K562 (cell line): ENCODE measurements around the gene CFAP141. TPM values are rescaled to one million over a fixed set of nuclear protein-coding genes. Genes with fewer than 3 reads are reported as not detected.

ENCODE experiments used
- ARNT ChIP-seq, 2 experiments: fragments of 450-650 bp; IDR thresholded peaks; 2 replicates each; pipeline ENCODE4 v1.6.1; 2016; ENCODE audit warnings: mild to moderate bottlenecking in 1 of 2
- BRD9 ChIP-seq: fragments of 450-650 bp; IDR thresholded peaks from 2 replicates; pipeline ENCODE4 v1.6.1; 2018; ENCODE audit warnings: low read depth; ENCODE audit not compliant: partially characterized antibody
- CBFB ChIP-seq: sonication (generic); formaldehyde crosslinking; IDR thresholded peaks from 2 replicates; pipeline ENCODE4 v1.4.0; 2020; ENCODE audit warnings: mild to moderate bottlenecking, missing genetic modification reagents
- CCAR2 ChIP-seq: fragments of 200-400 bp; formaldehyde crosslinking; IDR thresholded peaks from 2 replicates; pipeline ENCODE4 v1.6.1; 2017; ENCODE audit warnings: mild to moderate bottlenecking, low read depth, low read length
- GTF2E2 ChIP-seq: fragments of 200-800 bp; sonication (Bioruptor generic); IDR thresholded peaks from 2 replicates; pipeline ENCODE4 v1.6.1; 2016; ENCODE audit warnings: missing genetic modification characterization, missing compliant biosample characterization
- HDAC2 ChIP-seq: fragments of 450-650 bp; IDR thresholded peaks from 2 replicates; pipeline ENCODE4 v1.6.1; 2016; ENCODE audit warnings: mild to moderate bottlenecking
- MBD2 ChIP-seq: sonication (generic); IDR thresholded peaks from 2 replicates; pipeline ENCODE4 v1.6.1; 2016; ENCODE audit warnings: low read depth, borderline replicate concordance
- POLR2AphosphoS2 ChIP-seq: IDR thresholded peaks from 2 replicates; pipeline ENCODE4 v1.6.1; 2012; ENCODE audit warnings: low read length, improper control_type of control experiment
- PTTG1 ChIP-seq: fragments of 450-650 bp; IDR thresholded peaks from 2 replicates; pipeline ENCODE4 v1.6.1; 2016; ENCODE audit warnings: low read depth, mild to moderate bottlenecking, missing genetic modification characterization, missing compliant biosample characterization
- RBFOX2 ChIP-seq: fragments of 200-400 bp; formaldehyde crosslinking; IDR thresholded peaks from 2 replicates; pipeline ENCODE4 v1.6.1; 2017; ENCODE audit warnings: low read depth, mild to moderate bottlenecking, low read length, moderate library complexity
- RBM14 ChIP-seq: fragments of 200-400 bp; formaldehyde crosslinking; IDR thresholded peaks from 2 replicates; pipeline ENCODE4 v1.6.1; 2018; ENCODE audit warnings: low read depth, mild to moderate bottlenecking, low read length, moderate library complexity, borderline replicate concordance; ENCODE audit not compliant: insufficient read depth
- SAP30 ChIP-seq: fragments of 200-600 bp; sonication (generic); IDR thresholded peaks from 2 replicates; pipeline ENCODE4 v1.6.1; 2012; ENCODE audit warnings: borderline replicate concordance, low read depth, mild to moderate bottlenecking, moderate library complexity, low read length, control low read depth, inconsistent platforms; ENCODE audit not compliant: insufficient read depth, poor library complexity, severe bottlenecking
- SIX5 ChIP-seq, 2 experiments: IDR thresholded peaks; 2 replicates each; pipeline ENCODE4 v1.6.1; 2011; ENCODE audit warnings: low read length in 2 of 2, borderline replicate concordance in 1 of 2, low read depth in 1 of 2, mild to moderate bottlenecking in 1 of 2, moderate library complexity in 1 of 2; ENCODE audit not compliant: insufficient read depth in 1 of 2
- XRCC4 ChIP-seq: IDR thresholded peaks from one replicate; pipeline ENCODE4 v1.6.1; 2011; ENCODE audit not compliant: insufficient read depth, insufficient read length; ENCODE audit errors: extremely low read depth
- ZFP1 ChIP-seq: fragments of 450-650 bp; formaldehyde crosslinking; IDR thresholded peaks from 2 replicates; pipeline ENCODE4 v1.4.0; 2020; ENCODE audit warnings: mild to moderate bottlenecking, mixed read lengths
- ZKSCAN8 ChIP-seq: fragments of 200-800 bp; sonication (Bioruptor generic); IDR thresholded peaks from 2 replicates; pipeline ENCODE4 v1.6.1; 2016; ENCODE audit warnings: missing genetic modification characterization, missing compliant biosample characterization
- ZNF124 ChIP-seq: sonication (generic); formaldehyde crosslinking; IDR thresholded peaks from 2 replicates; pipeline ENCODE4 v1.8.1; 2022; ENCODE audit warnings: missing genetic modification reagents
- ZNF274 ChIP-seq: IDR thresholded peaks from 2 replicates; pipeline ENCODE4 v1.6.1; 2011; ENCODE audit warnings: low read depth, mild to moderate bottlenecking, low read length, moderate library complexity, borderline replicate concordance
- ZNF780A ChIP-seq: fragments of 250-450 bp; sonication (Bioruptor Pico); IDR thresholded peaks from 2 replicates; pipeline ENCODE4 v1.5.0; 2021; ENCODE audit warnings: mild to moderate bottlenecking
- polyA plus RNA-seq, 8 experiments: library from polyadenylated mRNA; depleted of rRNA in 4 of 8; stranded (reverse) in 5 of 8; unstranded in 3 of 8; fragments of >200 nt; fragmentation: Nextera tagmentation in 2 of 8; fragmentation: Illumina TruSeq in 1 of 8; extraction: Ambion mirVana in 2 of 8; extraction: Trizol in 1 of 8; gene quantifications; 2 replicates each; pipeline versions ENCODE4 v1.2.1 to v1.2.3, GENCODE V29; 2011 to 2014; ENCODE audit warnings: inconsistent platforms in 1 of 8, missing spikeins in 1 of 8
- total RNA-seq, 7 experiments: library from RNA; depleted of rRNA in 6 of 7; stranded (reverse); fragments of >200 nt in 6 of 7; fragmentation: Illumina TruSeq in 2 of 7; extraction: Trizol in 2 of 7; gene quantifications; 2 replicates each; pipeline versions ENCODE4 v1.2.1 to v1.2.3, GENCODE V29; 2011 to 2021; ENCODE audit warnings: low replicate concordance in 1 of 7
- TF ChIP-seq, protein P1 (sequence below): fragments of 450-650 bp; IDR thresholded peaks from 2 replicates; pipeline ENCODE4 v1.6.1; 2016; ENCODE audit warnings: missing biosample characterization, missing genetic modification characterization
- TF ChIP-seq, protein P2 (sequence below): sonication (generic); formaldehyde crosslinking; IDR thresholded peaks from 2 replicates; pipeline ENCODE4 v1.9.0; 2022; ENCODE audit warnings: mild to moderate bottlenecking, missing genetic modification reagents
- TF ChIP-seq, protein P3 (sequence below): IDR thresholded peaks from 3 replicates; pipeline ENCODE4 v1.6.1; 2011; ENCODE audit warnings: borderline replicate concordance, mild to moderate bottlenecking, moderate library complexity; ENCODE audit not compliant: insufficient read length; ENCODE audit errors: extremely low read depth

Gene CFAP141
- total and polyA plus RNA-seq, 9 of the 15 experiments (the other 6 are each of a cell fraction or from before 2014, with no cell fraction given), result not detected

DNA sequence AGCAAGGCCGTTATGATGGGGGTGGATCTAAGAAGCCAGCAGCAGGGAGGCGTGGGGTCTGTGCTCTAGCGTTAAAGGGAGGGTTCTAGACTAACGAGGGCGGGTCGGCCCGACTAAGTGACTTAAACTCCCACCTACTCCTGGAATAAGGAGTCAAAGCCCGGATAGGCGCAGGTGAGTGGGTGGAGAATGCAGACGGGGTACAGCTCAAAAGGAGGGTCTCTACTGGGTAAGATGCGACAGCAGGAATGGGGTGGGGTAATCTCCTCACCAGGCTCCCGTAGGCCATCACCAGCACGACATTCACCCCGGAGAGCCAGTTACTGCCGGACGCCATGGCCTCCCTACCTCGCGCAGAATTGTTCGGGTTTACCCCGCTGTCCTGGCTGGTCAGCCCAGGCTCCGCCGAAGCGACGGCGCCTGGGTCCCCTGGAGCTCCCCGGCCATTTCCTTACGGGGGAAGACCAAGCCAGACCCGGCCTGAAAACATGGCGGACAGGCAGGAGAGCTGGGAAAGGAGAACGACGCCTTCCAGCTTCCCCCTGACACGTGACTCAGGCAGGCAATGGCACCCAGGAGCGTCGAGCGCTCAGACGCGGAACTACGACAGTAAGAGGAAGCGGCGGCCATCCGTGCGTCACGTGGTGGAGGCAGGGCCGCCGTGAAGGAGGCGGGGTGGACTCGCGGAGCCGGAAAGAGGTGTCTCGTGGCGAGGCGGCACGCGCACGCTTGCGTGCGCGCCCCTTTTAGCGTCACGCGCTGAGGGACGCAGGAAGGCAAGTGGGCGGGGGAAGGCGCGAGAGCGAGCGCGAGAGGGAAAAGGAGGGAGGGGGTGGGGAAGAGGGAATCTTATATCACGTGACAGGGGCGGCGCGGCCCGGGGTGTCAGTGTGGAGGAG, 14.2 kb upstream of the CFAP141 start, which contains the start of gene UBAP2L (continued):
- TF ChIP-seq POLR2AphosphoS2 (no peak), GTF2E2 (tag) (peak; percentile 93; the same call in 1 of the 2 replicates), RBM14 (no peak), PTTG1 (tag) (no peak), CCAR2 (no peak), SAP30 (no peak), ZFP1 (CRISPR knock-in tag) (no peak), MBD2 (no peak), RBFOX2 (peak; percentile 96), ZNF124 (CRISPR knock-in tag) (no peak), SIX5 (IDR thresholded peaks at IDR 0.05; ENCODE audit: borderline replicate concordance in 1 of 2, insufficient read depth in 1 of 2, low read depth in 1 of 2, low read length in 2 of 2) (peak in 1 of 2 experiments; percentile 7; a peak in 1 of 4 replicates), BRD9 (peak; percentile 91), HDAC2 (no peak), ARNT (IDR thresholded peaks at IDR 0.05) (peak in 1 of 2 experiments; percentile 37; a peak in 1 of 4 replicates), ZNF274 (no peak), ZNF780A (no peak), CBFB (no peak), XRCC4 (no peak), ZKSCAN8 (CRISPR knock-in tag) (no peak)
- TF ChIP-seq, protein P1, sequence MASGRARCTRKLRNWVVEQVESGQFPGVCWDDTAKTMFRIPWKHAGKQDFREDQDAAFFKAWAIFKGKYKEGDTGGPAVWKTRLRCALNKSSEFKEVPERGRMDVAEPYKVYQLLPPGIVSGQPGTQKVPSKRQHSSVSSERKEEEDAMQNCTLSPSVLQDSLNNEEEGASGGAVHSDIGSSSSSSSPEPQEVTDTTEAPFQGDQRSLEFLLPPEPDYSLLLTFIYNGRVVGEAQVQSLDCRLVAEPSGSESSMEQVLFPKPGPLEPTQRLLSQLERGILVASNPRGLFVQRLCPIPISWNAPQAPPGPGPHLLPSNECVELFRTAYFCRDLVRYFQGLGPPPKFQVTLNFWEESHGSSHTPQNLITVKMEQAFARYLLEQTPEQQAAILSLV (tag), result no peak
- TF ChIP-seq, protein P2, sequence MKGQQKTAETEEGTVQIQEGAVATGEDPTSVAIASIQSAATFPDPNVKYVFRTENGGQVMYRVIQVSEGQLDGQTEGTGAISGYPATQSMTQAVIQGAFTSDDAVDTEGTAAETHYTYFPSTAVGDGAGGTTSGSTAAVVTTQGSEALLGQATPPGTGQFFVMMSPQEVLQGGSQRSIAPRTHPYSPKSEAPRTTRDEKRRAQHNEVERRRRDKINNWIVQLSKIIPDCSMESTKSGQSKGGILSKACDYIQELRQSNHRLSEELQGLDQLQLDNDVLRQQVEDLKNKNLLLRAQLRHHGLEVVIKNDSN (CRISPR knock-in tag), result peak; percentile 98
- TF ChIP-seq, protein P3, sequence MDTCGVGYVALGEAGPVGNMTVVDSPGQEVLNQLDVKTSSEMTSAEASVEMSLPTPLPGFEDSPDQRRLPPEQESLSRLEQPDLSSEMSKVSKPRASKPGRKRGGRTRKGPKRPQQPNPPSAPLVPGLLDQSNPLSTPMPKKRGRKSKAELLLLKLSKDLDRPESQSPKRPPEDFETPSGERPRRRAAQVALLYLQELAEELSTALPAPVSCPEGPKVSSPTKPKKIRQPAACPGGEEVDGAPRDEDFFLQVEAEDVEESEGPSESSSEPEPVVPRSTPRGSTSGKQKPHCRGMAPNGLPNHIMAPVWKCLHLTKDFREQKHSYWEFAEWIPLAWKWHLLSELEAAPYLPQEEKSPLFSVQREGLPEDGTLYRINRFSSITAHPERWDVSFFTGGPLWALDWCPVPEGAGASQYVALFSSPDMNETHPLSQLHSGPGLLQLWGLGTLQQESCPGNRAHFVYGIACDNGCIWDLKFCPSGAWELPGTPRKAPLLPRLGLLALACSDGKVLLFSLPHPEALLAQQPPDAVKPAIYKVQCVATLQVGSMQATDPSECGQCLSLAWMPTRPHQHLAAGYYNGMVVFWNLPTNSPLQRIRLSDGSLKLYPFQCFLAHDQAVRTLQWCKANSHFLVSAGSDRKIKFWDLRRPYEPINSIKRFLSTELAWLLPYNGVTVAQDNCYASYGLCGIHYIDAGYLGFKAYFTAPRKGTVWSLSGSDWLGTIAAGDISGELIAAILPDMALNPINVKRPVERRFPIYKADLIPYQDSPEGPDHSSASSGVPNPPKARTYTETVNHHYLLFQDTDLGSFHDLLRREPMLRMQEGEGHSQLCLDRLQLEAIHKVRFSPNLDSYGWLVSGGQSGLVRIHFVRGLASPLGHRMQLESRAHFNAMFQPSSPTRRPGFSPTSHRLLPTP, result no peak
- TF ChIP-seq, all 486 proteins: peak for 172
